Cardiac muscle cell (in vitro differentiated cells and primary cell): Measurements from ENCODE around the gene AOPEP. TPM values are rescaled to one million over a fixed set of nuclear protein-coding genes. Genes with fewer than 3 reads are reported as not detected.
A peak's percentile ranks its signal among the peaks of the same experiment; 100 is the strongest.

Source experiments
- DNase-seq, 2 donors: peaks; one replicate each; pipeline versions ENCODE4 v3.0.0 to v3.0.0-alpha.2; 2010 to 2017; ENCODE audit warnings: low read depth in 1 of 2, low spot score in 1 of 2
- H3K27ac ChIP-seq: fragments of 200-600 bp; sonication (generic); 2 replicates; pipeline ENCODE4 v1.5.1; 2016
- H3K27me3 ChIP-seq: fragments of 200-600 bp; sonication (generic); 2 replicates; pipeline ENCODE4 v1.6.0; 2016; ENCODE audit warnings: control low read depth
- H3K36me3 ChIP-seq: fragments of 200-600 bp; sonication (generic); 2 replicates; pipeline ENCODE4 v1.5.1; 2016; ENCODE audit warnings: control low read depth
- H3K4me1 ChIP-seq: fragments of 200-600 bp; sonication (generic); 2 replicates; pipeline ENCODE4 v1.8.1; 2017; ENCODE audit warnings: low read depth, mild to moderate bottlenecking, mixed run types
- H3K4me3 ChIP-seq: fragments of 200-600 bp; sonication (generic); 2 replicates; pipeline ENCODE4 v1.5.1; 2016; ENCODE audit warnings: mild to moderate bottlenecking
- H3K9me3 ChIP-seq: fragments of 200-600 bp; sonication (generic); 2 replicates; pipeline ENCODE4 v1.5.1; 2017; ENCODE audit warnings: low read depth, mild to moderate bottlenecking, control low read depth
- polyA plus RNA-seq: library from polyadenylated mRNA; unstranded; fragments of >200 nt; fragmentation: Nextera tagmentation; extraction: Ambion mirVana; gene quantifications from 2 replicates; pipeline ENCODE4 v1.2.1, GENCODE V29; 2016
- total RNA-seq: library from RNA; depleted of rRNA; stranded (reverse); fragments of >200 nt; gene quantifications from 2 replicates; pipeline ENCODE4 v1.2.3, GENCODE V29; 2016
- TF ChIP-seq, protein P1 (sequence below): IDR thresholded peaks from 2 replicates; pipeline ENCODE4 v1.5.1; 2012; ENCODE audit warnings: low read depth, mild to moderate bottlenecking, low read length

AOPEP gene
- total and polyA plus RNA-seq, 2 experiments from 2014 or later = 46.8 to 88.7 TPM

DNA sequence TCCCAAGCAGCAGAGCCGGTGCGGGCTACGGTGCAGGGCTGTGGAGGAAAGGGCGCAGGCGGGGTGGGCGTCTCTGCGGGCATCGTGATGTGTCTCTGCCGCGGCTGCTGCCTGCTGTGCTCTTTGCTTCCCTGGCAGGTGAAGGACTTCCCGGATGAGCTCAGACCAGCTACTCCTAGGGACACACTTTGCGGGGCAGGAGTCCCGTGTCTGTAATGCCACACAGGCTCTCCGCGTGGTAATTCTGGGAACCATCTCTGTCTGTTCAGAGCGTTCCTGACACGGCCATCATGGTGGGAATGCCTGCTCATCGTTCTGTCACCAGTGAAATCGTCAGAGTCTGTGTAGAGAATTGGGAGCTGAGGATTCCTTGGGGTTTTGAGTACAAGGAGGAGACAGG lies 355.5 kb downstream of the AOPEP start:
- H3K4me3 ChIP-seq = no peak overlapping the region
- H3K9me3 ChIP-seq = no peaks in the 10 kb centered on the region
- no peaks in the 10 kb centered on the region for H3K27me3 ChIP-seq
- DNase-seq = no peak
- TF ChIP-seq, protein P1, sequence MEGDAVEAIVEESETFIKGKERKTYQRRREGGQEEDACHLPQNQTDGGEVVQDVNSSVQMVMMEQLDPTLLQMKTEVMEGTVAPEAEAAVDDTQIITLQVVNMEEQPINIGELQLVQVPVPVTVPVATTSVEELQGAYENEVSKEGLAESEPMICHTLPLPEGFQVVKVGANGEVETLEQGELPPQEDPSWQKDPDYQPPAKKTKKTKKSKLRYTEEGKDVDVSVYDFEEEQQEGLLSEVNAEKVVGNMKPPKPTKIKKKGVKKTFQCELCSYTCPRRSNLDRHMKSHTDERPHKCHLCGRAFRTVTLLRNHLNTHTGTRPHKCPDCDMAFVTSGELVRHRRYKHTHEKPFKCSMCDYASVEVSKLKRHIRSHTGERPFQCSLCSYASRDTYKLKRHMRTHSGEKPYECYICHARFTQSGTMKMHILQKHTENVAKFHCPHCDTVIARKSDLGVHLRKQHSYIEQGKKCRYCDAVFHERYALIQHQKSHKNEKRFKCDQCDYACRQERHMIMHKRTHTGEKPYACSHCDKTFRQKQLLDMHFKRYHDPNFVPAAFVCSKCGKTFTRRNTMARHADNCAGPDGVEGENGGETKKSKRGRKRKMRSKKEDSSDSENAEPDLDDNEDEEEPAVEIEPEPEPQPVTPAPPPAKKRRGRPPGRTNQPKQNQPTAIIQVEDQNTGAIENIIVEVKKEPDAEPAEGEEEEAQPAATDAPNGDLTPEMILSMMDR = no peak
- peaks cover 38% of the 10 kb centered on the region for H3K36me3 ChIP-seq
- H3K4me1 ChIP-seq = peaks cover 23% of the 10 kb centered on the region
- H3K27ac ChIP-seq = no peak overlapping the region

DNA sequence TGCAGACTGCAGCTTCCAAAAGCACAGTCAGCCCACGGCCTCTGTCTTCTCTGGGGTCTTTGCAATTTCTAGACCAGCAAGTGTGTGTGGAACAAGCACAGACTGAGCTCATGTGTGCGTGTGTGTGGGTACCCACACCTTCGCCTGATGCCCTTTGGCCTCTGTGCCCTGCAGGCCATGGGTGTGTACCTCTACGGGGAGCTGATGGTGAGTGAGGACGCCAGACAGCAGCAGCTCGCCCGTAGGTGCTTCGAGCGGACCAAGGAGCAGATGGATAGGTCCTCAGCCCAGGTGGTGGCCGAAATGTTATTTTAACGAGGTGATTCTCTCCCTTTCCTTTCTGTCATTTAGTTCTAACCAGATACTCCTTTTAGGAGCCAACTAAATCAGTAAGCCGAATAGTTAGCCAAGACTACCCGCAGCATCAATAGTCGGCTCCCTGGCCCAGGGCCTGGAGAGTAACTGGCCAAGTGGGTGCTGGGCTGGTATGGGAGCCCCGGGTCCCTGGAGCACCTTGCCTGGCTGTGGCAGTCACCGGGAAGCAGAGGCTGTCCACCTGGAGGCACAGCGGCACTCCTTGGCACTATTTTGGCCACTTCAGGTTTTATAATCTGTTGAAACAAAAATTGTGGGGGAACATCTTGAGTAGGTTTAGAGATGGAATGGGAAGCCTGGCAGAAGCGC lies 356.0 kb downstream of the AOPEP start:
- H3K4me3 ChIP-seq = no peak overlapping the region
- no peak for DNase-seq
- TF ChIP-seq, protein P1 = no peak
- peaks cover 18% of the 10 kb centered on the region for H3K4me1 ChIP-seq
- no peak overlapping the region for H3K27ac ChIP-seq
- H3K9me3 ChIP-seq = no peaks in the 10 kb centered on the region
- H3K27me3 ChIP-seq = no peaks in the 10 kb centered on the region
- H3K36me3 ChIP-seq = peaks cover 38% of the 10 kb centered on the region

DNA sequence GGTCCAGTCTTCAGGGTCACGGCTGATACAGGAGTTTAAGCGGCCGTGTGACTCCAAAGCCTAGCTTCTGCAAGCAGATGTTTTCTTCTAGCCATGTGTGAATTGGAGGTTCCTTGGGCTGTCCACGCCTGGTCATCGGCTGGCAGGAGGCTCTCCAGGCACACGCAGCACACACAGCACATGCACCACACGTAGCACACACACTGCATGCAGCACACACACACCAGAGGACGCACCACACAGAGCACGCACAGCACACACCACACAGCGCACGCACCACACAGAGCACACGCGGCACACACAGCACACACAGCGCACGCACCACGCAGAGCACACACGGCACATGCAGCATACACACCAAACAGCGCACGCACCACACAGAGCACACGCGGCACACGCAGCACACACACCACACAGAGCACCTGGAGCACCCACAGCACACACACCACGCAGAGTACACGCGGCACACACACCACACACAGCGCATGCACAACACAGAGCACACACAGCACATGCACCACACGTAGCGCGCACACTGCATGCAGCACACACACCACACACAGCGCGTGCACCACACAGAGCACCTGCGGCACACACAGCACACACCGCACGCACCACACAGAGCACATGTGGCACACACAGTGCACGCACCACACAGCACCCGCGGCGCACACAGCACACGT lies 356.7 kb downstream of the AOPEP start:
- no peak for DNase-seq
- Histone ChIP-seq H3K4me1 (peaks cover 11% of the 10 kb centered on the region), H3K27me3 (no peaks in the 10 kb centered on the region), H3K27ac (no peak overlapping the region), H3K36me3 (peaks cover 38% of the 10 kb centered on the region), H3K9me3 (no peaks in the 10 kb centered on the region), H3K4me3 (no peak overlapping the region)
- TF ChIP-seq, protein P1 = no peak

DNA sequence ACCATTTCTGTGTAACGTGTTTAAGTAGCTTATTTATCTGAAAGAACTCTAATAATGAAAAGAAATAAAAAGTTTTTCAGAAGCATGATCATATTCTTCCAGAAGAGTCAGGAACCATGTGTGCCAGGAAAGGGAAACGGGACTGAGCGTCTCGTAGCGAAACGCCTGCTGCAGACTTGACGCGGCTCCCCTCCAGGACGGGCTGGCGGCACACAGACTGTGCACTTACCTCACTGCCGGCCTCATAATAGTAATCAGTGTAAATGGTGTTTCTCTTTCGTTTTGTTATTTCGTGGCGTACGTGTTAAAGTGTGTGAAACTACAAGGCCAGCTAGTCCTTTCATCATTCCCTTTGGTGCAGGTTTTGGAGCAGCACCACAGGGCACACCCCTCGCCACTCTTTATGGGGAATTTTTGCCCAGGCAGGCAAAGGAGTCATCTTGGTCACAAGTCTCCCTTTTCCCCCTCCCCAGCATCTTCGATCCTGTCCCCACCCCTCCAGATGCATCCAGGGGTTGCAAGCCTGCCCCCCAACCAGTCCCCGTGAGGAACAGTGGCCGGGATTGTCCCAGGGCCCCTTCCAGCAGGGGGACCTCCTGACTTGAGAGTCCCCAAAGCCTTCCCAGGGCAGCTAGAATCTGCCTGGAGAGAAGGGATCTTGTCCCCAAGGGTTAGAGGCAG lies 357.9 kb downstream of the AOPEP start:
- Histone ChIP-seq H3K9me3 (no peaks in the 10 kb centered on the region), H3K4me3 (no peak overlapping the region), H3K27ac (peak overlapping the region; percentile 9), H3K36me3 (peaks cover 38% of the 10 kb centered on the region), H3K4me1 (peaks cover 1% of the 10 kb centered on the region), H3K27me3 (no peaks in the 10 kb centered on the region)
- no peak for DNase-seq
- TF ChIP-seq, protein P1 = no peak

DNA sequence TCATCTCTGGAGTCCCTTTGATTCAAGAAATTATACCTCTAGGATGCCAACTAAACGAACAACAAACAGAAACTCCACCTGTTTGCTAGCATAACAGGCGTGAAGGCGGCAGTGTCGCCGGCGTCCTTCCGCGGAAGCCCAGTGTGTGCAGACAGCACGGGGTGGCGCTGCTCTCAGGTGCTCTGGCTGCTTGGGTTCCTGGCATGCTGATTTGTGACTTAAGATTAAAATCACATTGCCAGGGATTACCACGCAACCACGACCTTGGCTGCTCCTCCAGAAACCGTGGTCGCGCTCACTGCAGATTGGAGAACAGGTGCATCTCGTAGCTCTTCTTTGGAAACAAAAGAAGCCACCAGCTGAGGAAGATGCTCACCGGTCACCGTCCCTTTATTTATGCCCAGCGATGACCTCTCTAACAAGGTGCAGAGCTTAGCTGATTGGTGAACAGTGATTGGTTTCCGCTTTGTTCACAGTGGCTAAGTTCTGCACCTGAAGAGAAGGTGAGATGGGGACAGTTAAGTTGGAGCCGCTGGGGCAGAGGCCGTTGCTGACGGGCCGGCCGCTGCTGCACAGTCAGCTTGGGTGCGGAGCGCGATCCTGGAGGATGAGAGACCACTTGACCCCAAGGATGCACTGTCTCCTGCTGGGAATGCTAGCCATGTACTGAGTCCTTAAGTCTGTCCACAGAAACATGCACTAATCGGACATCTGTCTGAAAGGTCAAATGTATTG lies 358.7 kb downstream of the AOPEP start:
- TF ChIP-seq, protein P1 = no peak
- Histone ChIP-seq H3K4me1 (no peaks in the 10 kb centered on the region), H3K27me3 (no peaks in the 10 kb centered on the region), H3K36me3 (peaks cover 38% of the 10 kb centered on the region), H3K4me3 (no peak overlapping the region), H3K27ac (peak overlapping the region; percentile 81), H3K9me3 (no peaks in the 10 kb centered on the region)
- no peak for DNase-seq
